Measurements from ENCODE around the gene HNRNPLL. TPM values are rescaled to one million over a fixed set of nuclear protein-coding genes. Genes with fewer than 3 reads are reported as not detected.

Gene HNRNPLL
- 21.4 to 32.0 TPM (median 28.3 TPM) in 5 replicates for total RNA-seq (2022; extraction: Qiagen RNA extraction; ENCODE audit: low read depth)

GRCh38 chr2:38602732-38603401 lies at the start of gene HNRNPLL:
TSS of gene HNRNPLL (minus strand) at chr2:38602928. CDS start at chr2:38602626, 302 bp downstream.

Other genes with a start within 250 kb of the HNRNPLL start
- 51.8 to 68.8 TPM (median 64.4 TPM) in 5 replicates for gene ATL2, start 225.7 kb downstream of the HNRNPLL start, total RNA-seq (2022; extraction: Qiagen RNA extraction; ENCODE audit: low read depth)
- 17.3 to 22.7 TPM (median 19.2 TPM) in 5 replicates for gene GALM, start 63.2 kb upstream of the HNRNPLL start, total RNA-seq (2022; extraction: Qiagen RNA extraction; ENCODE audit: low read depth)
- gene SRSF7, start 148.4 kb upstream of the HNRNPLL start, total RNA-seq (2022; extraction: Qiagen RNA extraction; ENCODE audit: low read depth), result 316 to 428 TPM (median 347 TPM) in 5 replicates
- gene GEMIN6, start 175.3 kb upstream of the HNRNPLL start, total RNA-seq (2022; extraction: Qiagen RNA extraction; ENCODE audit: low read depth), result 35.7 to 45.6 TPM (median 44.3 TPM) in 5 replicates

Measured in A549 treated with DMSO at 1 μM for 4 hours (cell line).